NCI-H1694 (cell line): Measurements from ENCODE around the gene FOXP2.
"Not testable (repeated sequence)": the region's sequence is repeated elsewhere in the genome, so short reads cannot be mapped to it uniquely, and the experiment has no call there.

Source experiments
- DNase-seq: peaks from one replicate; lab custom pipeline; 2025; lab: John Stamatoyannopoulos, UW

FOXP2 gene

DNA sequence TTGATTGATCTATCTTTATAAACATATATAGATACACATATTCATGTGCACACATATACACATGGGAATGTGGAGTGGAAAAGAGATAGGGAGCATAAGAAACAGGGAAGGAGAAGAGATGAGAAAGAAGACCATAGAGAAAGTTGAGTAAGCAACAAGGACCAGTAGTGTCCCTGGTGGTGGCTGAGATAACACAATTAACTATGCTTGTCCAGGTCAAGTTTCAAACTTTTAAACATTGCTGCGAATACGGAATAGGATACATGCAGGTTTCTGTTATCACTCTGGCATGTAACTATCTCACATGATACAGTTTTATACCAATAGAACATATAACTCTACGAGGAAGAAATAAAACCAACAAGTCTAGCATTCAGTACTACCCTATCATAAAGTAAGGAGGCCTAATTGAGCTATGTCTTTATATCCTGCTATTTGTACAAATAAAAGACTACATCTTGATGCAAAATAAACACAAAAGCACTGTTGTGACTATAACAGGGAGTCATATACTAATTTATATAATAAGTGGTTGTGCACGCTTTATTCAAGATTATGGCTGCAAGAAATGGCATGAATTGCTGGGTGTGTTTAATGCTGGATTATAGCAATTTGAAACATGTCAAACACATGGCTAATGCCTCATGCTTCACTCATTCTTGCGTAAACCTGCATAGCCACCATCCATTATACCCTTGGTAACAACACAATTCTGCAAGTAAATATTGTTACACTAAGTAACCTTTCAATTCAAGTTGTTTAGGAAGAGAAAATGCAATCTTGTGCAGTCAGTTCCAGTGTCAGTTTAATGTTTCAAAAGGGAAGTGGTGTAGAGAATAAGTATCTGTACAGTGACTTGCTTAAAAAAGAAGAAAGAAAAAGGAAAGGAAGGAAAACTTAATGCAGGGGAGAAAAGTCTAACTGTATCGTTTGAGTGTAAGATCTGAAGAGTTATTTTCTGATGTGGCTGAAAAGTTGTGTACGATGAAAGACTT is 8.2 kb downstream of the FOXP2 start:
- DNase-seq = no peak

DNA sequence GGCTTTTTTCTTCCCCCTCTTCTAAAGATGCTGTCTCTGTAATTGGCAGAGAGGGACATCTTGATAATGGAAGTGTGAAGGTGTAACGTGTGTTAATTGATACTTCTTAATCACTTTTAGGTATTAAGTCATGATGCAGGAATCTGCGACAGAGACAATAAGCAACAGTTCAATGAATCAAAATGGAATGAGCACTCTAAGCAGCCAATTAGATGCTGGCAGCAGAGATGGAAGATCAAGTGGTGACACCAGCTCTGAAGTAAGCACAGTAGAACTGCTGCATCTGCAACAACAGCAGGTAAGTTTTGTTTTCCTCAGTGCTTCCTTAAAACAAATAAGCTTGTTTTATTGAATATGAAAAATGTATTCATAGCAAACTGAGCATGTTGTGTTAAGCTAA is 11.8 kb downstream of the FOXP2 start:
- DNase-seq = no peak

DNA sequence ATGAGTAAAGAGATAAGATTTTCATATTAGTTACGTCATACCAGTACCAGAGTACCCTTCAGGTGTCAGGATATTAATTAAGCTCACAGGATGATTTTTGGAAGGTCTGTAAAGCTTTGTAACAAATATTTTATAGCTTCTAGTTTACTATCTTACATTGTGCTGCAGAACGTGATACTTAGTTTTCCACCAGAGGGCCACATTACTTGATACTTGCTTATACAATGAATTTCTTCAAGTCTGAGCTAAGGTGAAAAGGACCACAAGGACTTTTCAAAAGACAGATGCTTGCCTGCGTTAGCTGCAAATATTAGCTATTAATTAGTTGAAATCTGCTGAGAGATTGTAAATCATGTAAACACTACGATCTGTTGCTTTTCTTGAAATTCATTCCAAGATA is 12.2 kb downstream of the FOXP2 start:
- peak; percentile 13 for DNase-seq

DNA sequence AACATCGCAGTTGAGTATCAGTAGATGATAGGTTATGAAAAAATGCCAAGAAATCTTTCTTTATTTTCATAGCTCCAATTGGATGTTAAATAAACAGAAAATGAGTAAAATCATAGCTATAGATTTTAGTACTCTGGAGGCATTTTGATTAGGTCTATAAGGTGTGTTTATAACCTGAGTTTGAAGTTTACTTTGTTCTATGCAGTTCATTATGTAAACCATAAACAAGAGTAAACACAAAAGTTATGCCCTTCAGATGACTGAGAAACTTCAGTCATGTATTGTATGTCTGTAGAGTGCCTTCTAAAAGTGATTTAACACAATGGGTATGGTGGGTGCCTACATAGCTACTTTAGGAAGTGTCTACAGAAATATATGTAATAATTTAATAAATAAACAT is 13.6 kb downstream of the FOXP2 start:
- DNase-seq = no peak

DNA sequence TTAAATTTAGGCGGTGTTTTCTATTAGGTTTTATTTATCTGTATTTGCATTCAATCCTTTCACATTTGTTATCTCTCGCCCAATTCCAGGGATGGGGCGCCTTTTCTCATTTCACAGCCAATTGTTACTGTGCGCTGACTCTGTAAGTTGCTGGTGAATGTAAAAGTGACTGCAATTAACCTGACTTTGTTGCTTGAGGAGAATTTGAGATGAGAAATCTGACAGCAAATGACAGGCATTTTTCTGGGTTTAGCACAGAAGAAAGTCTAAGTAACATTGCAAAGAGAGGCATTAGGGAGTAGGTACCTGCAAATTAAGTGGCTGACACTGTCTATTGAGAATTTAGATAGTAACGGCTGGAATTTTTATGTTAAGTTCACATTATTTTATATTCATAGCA is 16.6 kb downstream of the FOXP2 start:
- DNase-seq = no peak

DNA sequence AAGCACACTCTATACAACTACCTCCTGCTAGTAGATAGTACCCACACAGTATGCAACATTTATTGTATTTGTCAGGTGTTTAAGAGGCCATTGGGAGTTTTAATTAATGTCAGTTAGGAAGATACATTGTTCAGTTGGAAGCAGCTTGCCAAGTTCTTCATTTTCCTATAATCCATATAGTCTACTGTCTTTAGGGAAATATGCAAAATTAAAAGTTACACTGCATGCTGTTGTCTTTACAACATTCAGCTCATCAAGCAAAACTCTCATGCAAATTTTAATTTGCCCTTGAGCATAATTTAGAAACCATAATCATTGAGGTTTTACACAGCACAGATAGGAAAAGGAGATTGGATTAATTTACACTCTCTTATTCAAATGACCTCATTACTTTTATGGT is 17.4 kb downstream of the FOXP2 start:
- no peak for DNase-seq

DNA sequence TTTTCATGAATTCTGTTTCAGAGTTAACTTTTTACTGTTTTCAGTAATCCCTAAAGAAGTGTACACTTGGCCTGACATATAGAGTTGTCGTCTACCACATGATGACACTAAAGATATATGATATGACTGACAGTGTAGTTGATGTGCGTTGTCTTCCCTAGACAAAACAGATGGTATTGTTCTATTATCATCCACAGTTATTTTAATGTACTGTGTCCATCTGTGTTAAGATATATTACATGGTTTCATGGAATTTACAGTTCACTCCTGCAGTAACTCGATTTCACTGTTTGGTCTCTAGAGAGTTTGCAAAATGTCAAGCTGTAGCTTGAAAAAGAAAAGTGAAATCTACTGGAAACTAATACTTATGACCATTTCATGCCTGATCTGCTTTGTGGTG is 18.1 kb downstream of the FOXP2 start:
- DNase-seq = no peak

DNA sequence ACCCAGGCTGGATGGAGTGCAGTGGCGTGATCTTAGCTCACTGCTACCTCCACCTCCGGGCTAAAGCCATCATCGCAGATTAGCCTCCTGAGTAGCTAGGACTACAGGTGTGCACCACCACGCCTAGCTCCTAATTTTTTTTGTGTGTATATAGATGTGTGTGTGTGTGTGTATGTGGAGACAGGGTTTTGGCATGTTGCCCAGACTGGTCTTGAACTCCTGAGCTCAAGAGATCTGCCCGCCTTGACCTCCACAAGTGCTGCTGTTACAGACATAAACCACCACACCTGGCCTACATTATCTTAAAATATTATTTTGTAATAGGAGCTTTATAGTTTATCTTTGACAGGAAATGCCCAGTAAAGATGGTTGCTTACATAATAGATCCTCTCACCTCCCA is 25.0 kb downstream of the FOXP2 start:
- DNase-seq = no peak

DNA sequence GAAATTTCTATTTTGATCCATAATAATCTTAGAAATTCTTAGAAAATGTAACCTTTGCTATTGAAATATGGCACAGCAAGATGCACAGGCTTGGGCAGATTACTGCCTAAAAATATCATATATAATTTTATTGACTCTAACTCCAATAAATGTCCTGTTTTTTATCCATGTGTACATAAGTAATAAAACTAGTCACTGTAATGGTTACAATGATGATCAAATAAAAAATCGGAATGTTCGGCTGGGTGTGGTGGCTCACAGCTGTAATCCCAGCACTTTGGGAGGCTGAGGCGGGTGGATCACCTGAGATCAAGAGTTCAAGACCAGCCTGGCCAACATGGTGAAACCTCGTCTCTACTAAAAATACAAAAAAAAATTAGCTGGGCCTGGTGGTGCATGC is 26.3 kb downstream of the FOXP2 start:
- DNase-seq = not testable (repeated sequence)

DNA sequence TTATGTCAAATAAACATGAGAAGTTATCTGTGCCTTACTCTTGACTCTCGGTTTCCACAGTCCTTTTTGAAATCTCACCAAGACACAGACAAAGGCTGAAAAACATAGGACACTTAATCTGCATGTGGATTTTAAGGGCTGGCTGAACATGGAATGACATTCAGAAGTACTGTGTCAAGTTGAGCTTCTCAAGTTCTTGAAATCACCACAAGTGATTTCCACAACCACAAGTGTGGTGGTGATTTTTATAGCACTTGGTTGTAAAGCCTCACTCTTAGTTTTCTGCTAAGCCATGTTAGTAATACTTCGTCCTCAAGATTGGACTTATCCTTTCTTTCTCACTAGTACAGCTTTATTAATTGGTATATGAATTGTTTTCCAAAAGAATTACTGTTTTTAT is 29.6 kb downstream of the FOXP2 start:
- no peak for DNase-seq

DNA sequence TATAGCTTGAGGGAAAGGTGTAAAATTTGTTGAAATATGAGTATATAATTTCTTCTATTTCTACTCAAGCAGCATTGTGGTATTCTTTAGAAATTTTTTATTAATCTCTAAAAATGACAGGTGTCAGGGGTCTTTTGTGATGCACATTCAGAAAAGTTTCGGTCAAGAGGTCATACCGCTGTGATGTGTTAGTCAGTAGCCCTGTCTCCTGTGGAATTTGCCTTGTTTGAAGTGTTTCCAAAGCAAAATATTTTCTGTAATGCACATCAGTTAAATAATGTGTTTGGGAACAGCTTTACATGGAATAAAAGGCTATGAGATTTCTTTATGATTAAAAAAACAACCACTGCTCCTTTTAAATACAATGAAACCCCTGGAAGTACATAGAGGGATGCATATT is 35.8 kb downstream of the FOXP2 start:
- no peak for DNase-seq

DNA sequence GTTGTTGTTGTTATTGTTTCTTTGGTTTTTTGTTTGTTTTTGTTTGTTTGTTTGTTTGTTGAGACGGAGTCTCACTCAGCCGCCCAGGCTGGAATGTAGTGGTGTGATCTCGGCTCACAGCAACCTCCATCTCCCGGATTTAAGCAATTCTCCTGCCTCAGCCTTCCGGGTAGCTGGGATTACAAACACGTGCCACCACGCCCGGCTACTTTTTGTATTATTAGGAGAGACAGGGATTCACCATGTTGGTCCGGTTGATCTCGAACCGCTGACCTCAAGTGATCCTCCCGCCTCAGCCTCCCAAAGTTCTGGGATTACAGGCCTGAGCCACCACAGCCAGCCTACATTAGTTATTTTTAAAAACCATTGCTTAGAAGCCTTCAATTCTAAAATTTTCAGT is 45.0 kb downstream of the FOXP2 start:
- no peak for DNase-seq

DNA sequence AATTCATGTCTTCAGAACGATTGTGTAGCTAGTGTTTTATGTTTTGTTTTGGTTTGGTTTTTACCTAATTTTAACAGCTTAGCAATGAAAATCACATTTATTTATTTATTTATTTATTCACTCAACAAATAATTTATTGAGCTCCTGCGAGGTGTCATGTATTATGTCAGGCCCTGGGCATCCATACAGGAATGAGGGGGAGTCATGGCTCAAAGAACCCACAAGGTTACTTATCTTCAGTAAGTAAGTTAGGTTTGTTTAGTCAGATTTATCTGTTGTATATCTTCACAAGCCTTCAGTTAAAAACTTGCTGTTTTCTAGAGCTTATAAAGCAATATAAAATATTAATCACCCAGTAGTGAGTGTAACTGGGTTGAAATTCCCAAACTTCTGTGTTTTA is 45.4 kb downstream of the FOXP2 start:
- DNase-seq = no peak

DNA sequence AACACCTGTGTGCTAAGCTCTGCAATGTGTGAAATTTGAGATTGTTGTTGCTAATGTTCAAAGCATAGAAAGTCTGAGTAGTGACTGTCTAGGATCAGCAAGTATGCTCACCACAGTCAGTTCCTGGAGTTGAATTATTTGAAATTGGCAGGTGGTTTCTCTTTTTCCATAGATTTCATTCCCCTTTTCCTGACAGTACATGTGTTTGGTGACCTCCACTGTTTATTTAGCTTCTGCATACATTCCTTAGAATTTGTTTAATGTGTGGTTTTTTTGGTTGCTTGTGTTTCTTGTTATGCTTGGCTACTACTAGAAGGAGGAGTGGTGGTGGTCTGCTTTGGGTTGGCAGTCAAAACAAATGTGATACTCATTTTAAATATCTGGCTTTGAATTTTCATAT is 52.3 kb downstream of the FOXP2 start:
- DNase-seq = no peak

DNA sequence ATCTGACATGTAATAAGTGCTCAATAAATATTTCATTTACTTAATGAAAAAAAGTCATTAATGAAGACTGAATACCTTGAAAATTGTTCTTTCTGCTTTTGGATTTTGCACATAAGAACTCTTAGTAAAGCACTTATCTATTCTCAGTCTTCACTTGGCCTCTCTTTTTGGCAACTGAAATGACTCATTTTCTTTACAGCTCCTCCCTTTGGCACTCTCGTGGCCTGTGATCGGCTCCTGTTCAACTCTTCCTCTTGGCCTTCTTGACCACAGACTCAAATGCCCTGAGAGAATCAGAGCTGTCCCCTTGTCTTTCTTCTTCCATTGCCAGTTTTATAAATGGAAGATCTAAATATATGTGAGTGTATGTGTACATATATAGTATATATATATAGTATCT is 54.2 kb downstream of the FOXP2 start:
- DNase-seq = no peak

DNA sequence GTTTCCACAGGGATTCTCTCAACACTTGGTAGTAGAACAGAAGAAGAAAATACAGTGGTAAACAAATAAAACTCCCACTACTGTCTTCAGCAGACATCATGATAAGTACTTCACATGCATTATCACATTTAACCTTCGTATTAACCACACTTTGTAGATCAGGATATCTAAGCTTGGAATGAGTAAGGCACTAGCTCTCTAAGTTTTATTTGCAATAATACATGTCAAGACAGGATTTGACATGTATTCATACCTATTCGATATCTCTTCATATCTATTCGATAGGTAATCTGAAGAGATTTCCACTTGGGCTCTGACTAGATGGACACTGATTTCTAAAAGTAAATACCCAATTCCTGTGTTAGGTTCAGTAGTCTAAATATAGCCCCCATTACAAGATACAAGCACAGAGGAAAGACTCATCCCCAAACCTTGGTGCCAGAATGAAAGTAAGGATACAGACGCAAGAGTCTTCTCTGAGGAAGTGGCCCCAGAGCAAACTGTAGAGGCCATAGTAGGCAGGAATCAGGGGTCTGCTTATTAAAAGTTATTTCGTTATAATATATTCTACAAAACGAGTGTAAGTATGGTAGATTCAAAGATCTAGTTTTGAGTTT is 58.4 kb downstream of the FOXP2 start:
- DNase-seq = no peak

DNA sequence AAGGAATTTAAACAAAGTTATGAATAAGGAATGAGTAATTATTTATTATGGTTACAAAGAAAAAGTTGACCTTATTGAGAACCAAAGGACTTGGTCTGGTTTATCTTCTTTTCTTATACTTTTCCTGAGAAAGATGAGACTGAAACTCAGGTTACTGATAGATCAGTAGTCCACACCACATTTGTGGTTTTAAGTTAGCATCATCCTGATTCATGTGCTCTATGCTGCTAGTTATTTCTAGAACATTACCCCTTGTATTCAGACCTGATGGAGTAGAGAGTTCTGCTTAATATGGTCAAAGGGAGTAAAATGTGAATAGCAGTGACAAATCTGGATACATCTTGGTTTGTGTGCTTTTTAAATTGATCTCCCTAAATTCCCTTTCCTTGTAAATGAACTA is 63.8 kb downstream of the FOXP2 start:
- DNase-seq = no peak

DNA sequence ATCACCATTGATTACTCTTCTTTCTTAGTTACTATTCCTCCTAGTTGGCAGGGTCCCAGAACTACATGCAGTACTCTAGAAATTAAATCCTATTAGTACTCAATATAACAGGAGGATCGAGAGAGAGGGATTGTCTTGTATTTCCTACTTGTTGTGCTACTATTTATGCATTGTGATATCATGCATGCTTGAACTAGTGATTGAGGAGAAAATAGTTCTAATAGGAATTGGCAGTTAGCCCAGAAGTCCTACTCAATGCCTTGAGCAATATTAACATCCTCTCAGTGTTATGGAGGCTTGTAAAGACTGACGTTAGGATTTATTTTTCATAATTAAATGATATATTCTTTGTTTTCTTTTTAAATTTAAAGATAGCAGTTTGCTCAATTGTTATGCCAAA is 67.4 kb downstream of the FOXP2 start:
- DNase-seq = no peak

DNA sequence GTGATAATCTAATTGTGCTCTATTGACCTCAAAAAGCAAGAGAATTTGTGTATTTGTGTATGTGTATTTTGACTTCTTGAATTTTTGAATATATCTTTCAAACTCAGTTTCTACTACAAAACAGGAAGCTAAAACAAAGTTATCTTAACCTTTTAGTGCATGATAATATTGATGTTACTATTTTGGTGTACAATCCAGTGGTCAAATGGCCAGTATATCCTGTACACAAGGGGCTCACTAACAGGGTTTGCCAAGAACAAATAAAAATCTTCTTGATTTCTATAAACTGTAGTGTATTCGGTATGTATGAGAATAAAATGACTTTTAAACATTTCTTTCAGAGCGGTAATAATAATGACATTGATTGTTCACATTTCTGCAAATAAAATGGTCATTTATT is 69.6 kb downstream of the FOXP2 start:
- DNase-seq = no peak

DNA sequence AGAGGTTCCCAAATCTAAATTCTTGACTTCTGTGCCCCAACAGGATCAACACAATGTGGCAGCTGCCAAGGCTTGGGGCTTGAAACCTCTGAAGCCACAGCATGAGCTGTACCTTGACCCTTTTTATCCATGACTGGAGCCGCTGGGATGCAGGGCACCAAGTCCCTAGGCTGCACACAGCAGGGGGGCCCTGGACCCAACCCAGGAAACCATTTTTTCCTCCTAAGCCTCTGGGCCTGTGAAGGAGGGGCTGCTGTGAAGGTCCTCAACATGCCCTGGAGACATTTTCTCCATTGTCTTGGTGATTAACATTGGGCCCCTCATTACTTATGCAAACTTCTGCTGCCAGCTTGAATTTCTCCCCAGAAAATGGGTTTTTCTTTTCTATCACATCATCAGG is 72.6 kb downstream of the FOXP2 start:
- DNase-seq = no peak

DNA sequence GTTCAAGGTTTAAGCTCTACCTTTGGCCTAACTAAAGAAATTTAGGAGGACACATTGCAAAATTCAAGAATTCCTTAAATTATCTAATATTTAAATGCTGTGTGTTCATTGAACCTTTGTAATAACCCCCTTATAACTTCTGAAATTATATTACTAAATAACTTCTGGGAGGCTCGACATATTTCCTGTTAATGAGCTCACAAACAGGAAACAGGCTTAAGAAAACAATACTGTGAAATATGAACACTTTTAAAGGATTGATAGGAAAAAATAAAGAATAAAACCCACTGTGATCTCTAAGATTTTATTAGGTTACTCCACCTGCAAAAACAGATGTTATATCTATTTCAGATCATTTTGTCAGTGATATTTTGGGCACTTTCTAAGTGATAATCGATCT is 74.1 kb downstream of the FOXP2 start:
- DNase-seq = no peak

DNA sequence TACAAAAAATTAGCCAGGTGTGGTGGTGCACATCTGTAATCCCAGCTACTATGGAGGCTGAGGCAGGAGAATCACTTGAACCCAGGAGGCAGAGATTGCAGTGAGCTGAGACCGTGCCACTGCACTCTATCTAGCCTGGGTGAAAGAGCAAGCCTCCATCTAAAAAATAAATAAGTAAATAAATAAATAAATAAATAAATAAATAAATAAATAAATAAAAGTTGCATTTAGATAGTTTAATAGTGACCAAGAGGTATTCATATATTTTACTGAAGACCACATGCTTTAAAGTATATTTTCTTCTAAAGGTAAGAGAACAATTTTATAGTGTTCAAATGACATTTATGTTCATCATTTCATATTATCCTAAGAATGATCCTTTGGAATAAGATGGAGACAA is 82.9 kb downstream of the FOXP2 start:
- not testable (repeated sequence) for DNase-seq

DNA sequence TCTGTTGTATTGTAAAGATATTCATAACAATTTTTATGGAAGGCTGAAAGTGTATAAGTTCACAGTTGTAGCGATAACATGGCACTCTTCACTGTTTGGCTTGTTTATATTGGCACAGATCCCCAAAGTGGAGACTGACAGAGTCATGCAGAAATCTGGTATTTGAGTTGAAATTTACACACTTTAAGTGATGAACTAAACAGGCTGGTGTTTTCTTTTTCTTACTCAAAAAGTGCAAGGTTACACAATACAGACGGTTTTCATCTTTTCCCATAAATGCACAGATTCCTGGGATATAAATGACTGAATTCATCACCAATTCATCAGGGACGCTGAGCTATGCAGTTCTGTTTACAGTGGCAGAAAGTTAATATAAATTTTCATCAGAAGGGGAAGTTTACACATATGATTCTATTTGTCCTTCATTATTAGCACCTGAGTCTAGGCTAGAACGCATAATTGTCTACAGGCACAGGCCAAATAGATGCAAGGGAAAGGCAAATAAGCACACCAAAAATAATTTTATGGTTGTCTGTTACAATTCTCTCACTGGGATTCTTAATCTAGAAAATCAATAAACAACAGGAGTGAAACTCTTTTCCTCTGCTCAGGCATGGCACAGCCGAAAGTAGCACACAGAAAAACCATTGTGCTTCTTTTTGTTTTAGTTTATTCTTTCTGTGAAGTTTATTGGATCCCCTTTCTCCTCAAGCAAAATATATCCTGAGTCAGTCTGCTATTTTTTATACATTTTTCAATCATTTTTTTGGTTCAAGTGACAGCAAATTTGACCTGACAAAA is 88.0 kb downstream of the FOXP2 start:
- DNase-seq = no peak
